BLaER1 treated with 17β-estradiol and CSF1 and Interleukin-3, amounts not matched to agents 10 nM and 100 nM (cell line): ENCODE measurements around the gene MBOAT1.

ENCODE experiments used
- H3K27ac ChIP-seq, 11 experiments: shearing (Covaris generic); formaldehyde crosslinking; 2 replicates each; pipeline ENCODE4 v1.8.1; 2022
- H3K27me3 ChIP-seq, 11 experiments: shearing (Covaris generic); formaldehyde crosslinking; 2 replicates each; pipeline ENCODE4 v1.8.1; 2022
- H3K36me3 ChIP-seq, 11 experiments: shearing (Covaris generic); formaldehyde crosslinking; 2 replicates each; pipeline ENCODE4 v1.8.1; 2022
- H3K4me1 ChIP-seq, 10 experiments: shearing (Covaris generic); formaldehyde crosslinking; 2 replicates each; pipeline ENCODE4 v1.8.1; 2022
- H3K4me2 ChIP-seq, 11 experiments: shearing (Covaris generic); formaldehyde crosslinking; 2 replicates each; pipeline ENCODE4 v1.8.1; 2022
- H3K4me3 ChIP-seq, 10 experiments: shearing (Covaris generic); formaldehyde crosslinking; 2 replicates each; pipeline ENCODE4 v1.8.1; 2022
- H3K9ac ChIP-seq, 11 experiments: shearing (Covaris generic); formaldehyde crosslinking; 2 replicates each; pipeline ENCODE4 v1.8.1; 2022
- H3K9me3 ChIP-seq, 11 experiments: shearing (Covaris generic); formaldehyde crosslinking; replicated peaks in 1 of 11; 2 replicates each; pipeline ENCODE4 v1.8.1; 2022
- H4K20me1 ChIP-seq, 11 experiments: shearing (Covaris generic); formaldehyde crosslinking; 2 replicates each; pipeline ENCODE4 v1.8.1; 2022
- Cebpa-rat ChIP-seq, 11 experiments: shearing (Covaris generic); IDR thresholded peaks; 2 replicates each; pipeline ENCODE4 v1.8.1; 2022

MBOAT1 gene

DNA sequence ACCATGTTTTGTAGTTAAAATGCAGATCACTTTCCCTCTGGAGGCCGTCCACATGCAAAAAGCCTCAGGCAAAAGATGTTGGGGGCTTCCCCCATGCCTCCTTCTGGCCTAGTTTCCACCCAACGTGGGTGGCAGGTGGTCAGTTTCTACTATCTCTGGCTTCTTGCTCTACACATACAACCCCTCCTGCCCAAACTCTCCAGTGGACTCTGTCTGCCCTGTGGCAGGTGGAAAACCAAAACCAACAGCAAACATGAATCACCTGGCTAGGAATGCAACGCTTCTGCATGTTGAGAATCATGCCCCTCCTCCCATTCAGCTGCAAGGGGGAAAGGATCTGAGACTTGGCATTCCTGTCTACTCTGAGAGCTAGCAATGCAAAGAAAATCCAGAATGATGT is 94.8 kb downstream of the MBOAT1 start:
- H3K36me3 ChIP-seq = peaks cover 0 to 46% (median 5%) of the 10 kb centered on the region in 11 experiments; a peak in 9 of 22 replicates

DNA sequence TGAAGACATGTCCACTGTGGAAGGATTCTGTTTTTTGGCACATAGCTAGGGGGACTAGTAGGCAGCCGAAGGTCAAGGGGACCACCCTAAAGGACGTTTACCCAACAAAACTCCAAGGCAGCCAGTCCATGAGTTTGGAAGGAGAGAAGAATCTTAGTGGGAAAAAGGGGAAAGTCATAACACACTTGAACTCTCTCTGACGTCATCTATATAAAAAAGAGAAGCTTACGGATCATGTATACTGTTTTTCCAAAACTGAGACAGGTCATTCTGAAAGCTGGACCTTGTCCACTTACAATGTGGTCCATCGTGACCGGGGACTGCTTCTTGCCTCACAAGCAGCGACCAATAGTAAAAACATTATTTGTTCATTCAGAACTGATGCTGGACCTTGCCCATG is 95.5 kb downstream of the MBOAT1 start:
- Histone ChIP-seq H4K20me1 (no peaks in the 10 kb centered on the region), H3K9me3 (no peaks in the 10 kb centered on the region), H3K4me3 (no peak overlapping the region), H3K27me3 (no peaks in the 10 kb centered on the region), H3K9ac (no peak overlapping the region), H3K36me3 (peaks cover 0 to 47% (median 5%) of the 10 kb centered on the region in 11 experiments; a peak in 9 of 22 replicates), H3K4me1 (peaks cover 0 to 56% (median 28%) of the 10 kb centered on the region in 10 experiments; a peak in 11 of 20 replicates), H3K27ac (no peak overlapping the region), H3K4me2 (no peak overlapping the region; a peak in 1 of 22 replicates)
- TF ChIP-seq Cebpa-rat (IDR thresholded peaks at IDR 0.05) = no peak

More for the DNA sequence above, 94.8 kb downstream of the MBOAT1 start:
- Histone ChIP-seq H3K9me3 (no peaks in the 10 kb centered on the region), H3K4me3 (no peak overlapping the region), H3K4me2 (peak overlapping the region in 2 of 11 experiments; percentile 8 to 28; a peak in 3 of 22 replicates), H4K20me1 (no peaks in the 10 kb centered on the region), H3K27me3 (no peaks in the 10 kb centered on the region), H3K4me1 (peaks cover 0 to 57% (median 26%) of the 10 kb centered on the region in 10 experiments; a peak in 11 of 20 replicates), H3K9ac (no peak overlapping the region), H3K27ac (no peak overlapping the region)
- TF ChIP-seq Cebpa-rat (IDR thresholded peaks at IDR 0.05) = no peak

DNA sequence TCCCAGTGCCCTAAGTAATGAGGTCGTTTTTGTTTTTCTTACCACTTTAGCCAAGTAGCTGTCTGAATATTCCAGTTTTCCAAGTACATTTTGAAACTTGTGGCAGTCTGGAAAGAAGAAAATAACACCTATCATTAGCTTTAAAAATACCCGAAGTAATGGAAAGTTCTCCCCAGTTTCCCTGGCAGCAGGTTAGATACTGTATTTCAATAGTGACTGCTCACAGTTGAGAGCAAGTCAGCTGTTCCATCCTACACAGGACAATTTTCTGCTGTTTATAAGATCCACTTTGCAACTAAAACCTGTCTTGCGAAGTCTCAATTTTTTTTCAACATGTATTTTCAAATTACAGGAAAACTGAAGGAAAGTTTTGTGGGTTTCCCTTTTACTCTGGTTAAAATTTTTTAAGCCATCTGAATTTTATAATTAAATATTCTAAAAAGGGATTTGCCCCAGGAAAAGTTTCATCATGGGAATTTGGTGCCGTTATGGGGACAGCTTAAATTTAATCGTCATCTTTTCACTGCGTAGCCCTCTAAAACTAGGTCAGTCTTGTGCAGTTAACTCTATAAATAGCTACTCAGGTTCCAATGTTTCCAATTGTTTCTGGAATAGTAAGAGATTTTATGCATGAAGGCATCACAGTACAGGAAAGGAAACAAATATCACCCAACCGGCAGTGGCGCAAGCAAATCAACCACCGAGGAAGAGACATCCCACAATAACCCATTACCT is 96.9 kb downstream of the MBOAT1 start:
- TF ChIP-seq Cebpa-rat (IDR thresholded peaks at IDR 0.05) = no peak
- Histone ChIP-seq H3K9me3 (no peaks in the 10 kb centered on the region), H3K4me2 (peak overlapping the region in 8 of 11 experiments; percentile 24 to 51 (median 42); a peak in 14 of 22 replicates), H3K36me3 (peaks cover 0 to 43% (median 6%) of the 10 kb centered on the region in 11 experiments; a peak in 10 of 22 replicates), H3K4me3 (no peak overlapping the region), H3K9ac (no peak overlapping the region), H3K27ac (no peak overlapping the region), H3K4me1 (peaks cover 0 to 44% (median 22%) of the 10 kb centered on the region in 10 experiments; a peak in 10 of 20 replicates), H4K20me1 (no peaks in the 10 kb centered on the region), H3K27me3 (no peaks in the 10 kb centered on the region)

DNA sequence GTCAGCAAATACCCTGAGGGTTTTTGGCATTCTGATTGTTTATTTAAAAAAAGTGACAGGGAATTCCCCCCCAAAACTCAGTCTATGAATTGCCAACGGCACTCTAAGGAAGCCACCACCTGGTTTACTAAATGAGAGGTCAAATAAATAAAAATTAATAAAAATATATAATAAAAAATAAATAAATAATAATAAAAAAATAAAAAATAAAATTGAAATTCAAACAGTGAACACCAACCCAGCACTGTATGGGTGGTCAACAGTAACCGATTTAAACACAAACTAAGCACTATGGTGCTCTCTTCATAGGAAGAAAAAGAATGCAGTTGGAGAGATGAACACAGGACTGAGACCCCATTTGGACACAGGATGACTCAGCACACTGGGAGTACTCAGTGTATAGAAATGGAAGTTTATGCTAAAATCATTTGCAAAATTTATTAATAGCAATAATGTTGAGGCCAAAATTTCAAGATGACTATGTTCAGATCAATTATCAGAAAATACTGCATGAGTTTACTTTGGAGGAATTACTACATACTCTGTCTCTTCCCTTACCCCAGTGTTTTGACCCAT is 98.5 kb downstream of the MBOAT1 start:
- Histone ChIP-seq H3K9me3 (no peaks in the 10 kb centered on the region), H3K36me3 (peaks cover 0 to 51% (median 13%) of the 10 kb centered on the region in 11 experiments; a peak in 13 of 22 replicates), H3K4me1 (peaks cover 0 to 36% (median 17%) of the 10 kb centered on the region in 10 experiments; a peak in 10 of 20 replicates), H3K27ac (no peak overlapping the region), H3K27me3 (no peaks in the 10 kb centered on the region), H3K4me3 (no peak overlapping the region), H3K4me2 (no peak overlapping the region), H3K9ac (no peak overlapping the region), H4K20me1 (no peaks in the 10 kb centered on the region)
- TF ChIP-seq Cebpa-rat (IDR thresholded peaks at IDR 0.05) = no peak

DNA sequence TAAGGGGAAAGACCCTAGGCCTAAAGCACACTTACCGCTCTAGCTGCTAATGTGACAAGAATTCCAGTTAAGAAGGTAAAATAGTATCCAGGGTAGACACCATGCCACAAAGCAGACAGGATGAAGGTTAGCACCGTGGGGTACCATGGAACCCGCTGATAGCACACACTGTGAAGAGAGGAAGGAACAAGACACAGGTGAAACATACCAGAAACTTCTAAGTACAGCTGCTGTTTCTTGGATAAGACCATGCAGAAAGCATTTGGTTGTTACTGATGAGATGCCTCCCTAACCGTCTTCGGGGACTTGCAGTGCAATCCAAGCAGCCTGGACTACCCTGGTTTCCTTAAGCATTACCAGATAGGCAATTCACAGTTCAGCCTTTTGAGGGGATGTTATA is 99.4 kb downstream of the MBOAT1 start:
- no peaks in the 10 kb centered on the region for H3K9me3 ChIP-seq
- peaks cover 0 to 60% (median 14%) of the 10 kb centered on the region in 11 experiments; a peak in 13 of 22 replicates for H3K36me3 ChIP-seq
- H3K9ac ChIP-seq = no peak overlapping the region
- H4K20me1 ChIP-seq = no peaks in the 10 kb centered on the region
- no peak overlapping the region for H3K4me3 ChIP-seq
- H3K27me3 ChIP-seq = no peaks in the 10 kb centered on the region
- peak overlapping the region in 2 of 11 experiments; percentile 22 to 37; a peak in 3 of 22 replicates for H3K4me2 ChIP-seq
- H3K4me1 ChIP-seq = peaks cover 0 to 29% (median 13%) of the 10 kb centered on the region in 10 experiments; a peak in 10 of 20 replicates
- H3K27ac ChIP-seq = no peak overlapping the region
- no peak for TF ChIP-seq Cebpa-rat (IDR thresholded peaks at IDR 0.05)

GRCh38 chr6:20112241-20112640 is 100.0 kb downstream of the MBOAT1 start:
- Histone ChIP-seq H3K4me2 (peak overlapping the region in 2 of 11 experiments; percentile 22 to 37; a peak in 5 of 22 replicates), H3K4me1 (peaks cover 0 to 29% (median 13%) of the 10 kb centered on the region in 10 experiments; a peak in 10 of 20 replicates), H3K27ac (no peak overlapping the region), H3K36me3 (peaks cover 0 to 57% (median 14%) of the 10 kb centered on the region in 11 experiments; a peak in 11 of 22 replicates), H4K20me1 (no peaks in the 10 kb centered on the region), H3K27me3 (no peaks in the 10 kb centered on the region), H3K9ac (no peak overlapping the region), H3K9me3 (no peaks in the 10 kb centered on the region), H3K4me3 (no peak overlapping the region)
- no peak for TF ChIP-seq Cebpa-rat (IDR thresholded peaks at IDR 0.05)

DNA sequence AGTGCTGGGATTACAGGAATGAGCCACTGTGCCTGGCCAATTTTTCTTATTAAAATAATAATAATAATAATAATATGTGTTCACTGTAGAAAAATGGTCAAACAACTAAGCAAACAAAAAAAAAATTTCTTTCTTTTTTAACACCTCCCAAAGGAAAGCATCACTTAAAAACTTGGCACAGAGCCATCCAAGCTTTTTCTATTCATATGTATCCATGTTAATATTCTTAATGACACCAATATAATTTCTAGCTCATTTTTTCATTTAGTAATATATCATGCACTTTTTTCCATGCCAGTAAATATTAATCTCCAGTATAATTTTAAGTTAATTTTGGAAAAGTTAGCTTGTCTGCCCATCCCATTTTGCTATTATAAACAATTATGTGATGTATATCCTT is 101.8 kb downstream of the MBOAT1 start:
- H4K20me1 ChIP-seq = no peaks in the 10 kb centered on the region
- peaks cover 0 to 52% (median 15%) of the 10 kb centered on the region in 11 experiments; a peak in 11 of 22 replicates for H3K36me3 ChIP-seq
- no peaks in the 10 kb centered on the region for H3K9me3 ChIP-seq

GRCh38 chr6:20109526-20109925 is 102.7 kb downstream of the MBOAT1 start:
- H3K9me3 ChIP-seq = no peaks in the 10 kb centered on the region
- H3K27me3 ChIP-seq = no peaks in the 10 kb centered on the region
- no peak overlapping the region for H3K4me2 ChIP-seq
- TF ChIP-seq Cebpa-rat (IDR thresholded peaks at IDR 0.05) = no peak
- no peaks in the 10 kb centered on the region for H4K20me1 ChIP-seq
- H3K27ac ChIP-seq = no peak overlapping the region
- no peak overlapping the region for H3K4me3 ChIP-seq
- peaks cover 0 to 48% (median 15%) of the 10 kb centered on the region in 11 experiments; a peak in 11 of 22 replicates for H3K36me3 ChIP-seq
- H3K9ac ChIP-seq = no peak overlapping the region
- H3K4me1 ChIP-seq = peaks cover 0 to 16% (median 5%) of the 10 kb centered on the region in 10 experiments; a peak in 6 of 20 replicates

More for the DNA sequence above, 101.8 kb downstream of the MBOAT1 start:
- Histone ChIP-seq H3K9ac (no peak overlapping the region), H3K4me3 (no peak overlapping the region), H3K27me3 (no peaks in the 10 kb centered on the region), H3K4me1 (peaks cover 0 to 22% (median 7%) of the 10 kb centered on the region in 10 experiments; a peak in 8 of 20 replicates), H3K27ac (no peak overlapping the region), H3K4me2 (no peak overlapping the region)
- TF ChIP-seq Cebpa-rat (IDR thresholded peaks at IDR 0.05) = no peak

GRCh38 chr6:20105838-20106237 is 106.4 kb downstream of the MBOAT1 start:
- H4K20me1 ChIP-seq = no peaks in the 10 kb centered on the region
- no peak for TF ChIP-seq Cebpa-rat (IDR thresholded peaks at IDR 0.05)
- H3K9ac ChIP-seq = no peak overlapping the region
- no peak overlapping the region for H3K27ac ChIP-seq
- no peak overlapping the region for H3K4me3 ChIP-seq
- no peaks in the 10 kb centered on the region for H3K9me3 ChIP-seq
- H3K4me2 ChIP-seq = no peak overlapping the region
- H3K4me1 ChIP-seq = peaks cover 0 to 4% (median 0%) of the 10 kb centered on the region in 10 experiments; a peak in 2 of 20 replicates
- H3K27me3 ChIP-seq = no peaks in the 10 kb centered on the region
- H3K36me3 ChIP-seq = peaks cover 4 to 49% (median 22%) of the 10 kb centered on the region in 11 experiments; a peak in 18 of 22 replicates
